ENCODE data around the gene TMEM209.

Gene TMEM209

DNA sequence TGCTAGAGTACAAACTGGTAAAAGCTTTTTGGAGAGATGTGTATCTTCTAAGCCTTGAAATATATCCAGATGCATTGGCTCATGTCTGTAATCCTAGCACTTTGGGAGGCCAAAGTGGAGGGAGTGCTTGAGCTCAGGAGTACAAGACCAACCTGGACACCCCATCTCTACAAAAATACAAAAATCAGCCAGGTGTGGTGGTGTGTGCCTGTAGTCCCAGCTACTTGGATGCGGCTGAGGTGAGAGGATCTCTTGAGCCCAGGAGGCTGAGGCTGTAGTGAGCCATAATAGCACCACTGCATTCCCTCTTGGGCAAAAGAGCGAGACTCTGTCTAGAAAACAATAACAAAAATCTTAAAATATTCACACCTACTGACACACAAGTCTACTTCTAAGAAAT, 25.6 kb downstream of the TMEM209 start:
- no peak for FAIRE-seq

DNA sequence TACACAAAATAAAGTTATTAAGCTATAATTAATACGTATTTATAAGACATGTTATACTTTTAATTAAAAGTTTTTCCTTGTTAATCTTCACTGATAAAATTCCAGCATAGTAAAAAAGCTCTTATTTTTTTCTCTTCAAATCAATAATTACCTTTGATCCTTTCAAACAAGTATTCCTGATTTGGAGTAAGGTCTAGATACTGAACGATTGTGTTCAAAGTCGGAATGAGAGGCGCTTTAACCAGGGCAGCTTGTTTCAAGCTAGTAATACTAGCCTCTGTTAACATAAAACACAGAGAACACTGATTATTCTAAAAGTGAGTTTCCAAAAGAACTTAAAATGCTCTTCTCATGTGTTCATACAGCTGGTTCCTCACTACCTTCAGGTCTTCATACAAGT, 27.0 kb downstream of the TMEM209 start:
- DNase-seq (ENCODE audit: insufficient read length, low spot score) (no peak), FAIRE-seq (no peak)
- TF ChIP-seq TAF1 (IDR thresholded peaks at IDR 0.05; ENCODE audit: low read depth, low read length) (no peak), POU2F2 (IDR thresholded peaks at IDR 0.05; ENCODE audit: low read depth, low read length) (no peak), POLR2AphosphoS5 (IDR thresholded peaks at IDR 0.05; ENCODE audit: low read depth, low read length) (no peak), PAX5 (IDR thresholded peaks at IDR 0.05; ENCODE audit: insufficient read depth, low read length, severe bottlenecking) (no peak), SPI1 (IDR thresholded peaks at IDR 0.05; ENCODE audit: low read depth, low read length) (no peak), POLR2A (IDR thresholded peaks at IDR 0.05; ENCODE audit: low read depth, low read length) (no peak)

More for the DNA sequence above, 25.6 kb downstream of the TMEM209 start:
- TF ChIP-seq POU2F2 (IDR thresholded peaks at IDR 0.05; ENCODE audit: low read depth, low read length) (no peak), POLR2A (IDR thresholded peaks at IDR 0.05; ENCODE audit: low read depth, low read length) (no peak), SPI1 (IDR thresholded peaks at IDR 0.05; ENCODE audit: low read depth, low read length) (no peak), PAX5 (IDR thresholded peaks at IDR 0.05; ENCODE audit: insufficient read depth, low read length, severe bottlenecking) (no peak), POLR2AphosphoS5 (IDR thresholded peaks at IDR 0.05; ENCODE audit: low read depth, low read length) (no peak), TAF1 (IDR thresholded peaks at IDR 0.05; ENCODE audit: low read depth, low read length) (no peak)
- no peak for DNase-seq (ENCODE audit: insufficient read length, low spot score)

DNA sequence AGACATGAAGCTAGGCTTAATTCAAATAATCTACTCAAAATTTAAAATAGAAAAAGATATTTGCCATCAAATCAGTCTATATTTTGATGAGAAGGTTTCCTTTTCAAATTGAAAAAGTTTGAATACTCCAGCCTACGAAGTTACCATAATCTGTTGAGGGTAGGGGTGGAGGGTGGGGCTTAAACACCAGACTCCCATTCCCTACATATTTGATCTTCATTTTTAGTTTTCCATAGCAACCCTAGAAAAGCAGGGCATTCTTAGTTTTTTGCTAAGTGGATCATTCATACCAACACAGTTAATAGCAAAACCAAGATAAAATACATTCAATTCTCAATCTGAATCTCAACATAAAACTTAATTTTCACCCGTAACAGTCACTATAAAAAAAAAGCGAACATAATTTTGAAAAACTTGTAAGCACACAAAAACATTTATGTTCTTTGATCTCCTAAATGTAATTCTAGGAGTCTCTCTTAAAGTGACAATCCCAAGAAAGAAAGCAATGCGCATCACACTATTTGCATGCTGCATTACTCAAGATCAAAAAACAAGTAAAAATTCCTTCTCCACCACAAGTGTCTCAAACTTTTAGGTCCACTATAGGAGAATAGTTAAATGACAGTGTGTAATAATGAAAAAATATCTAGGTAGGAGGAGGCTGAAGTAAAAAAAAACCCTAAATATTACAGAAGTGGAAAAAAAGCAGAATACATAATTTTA, 30.8 kb downstream of the TMEM209 start:
- DNase-seq (ENCODE audit: insufficient read length, low spot score) = no peak
- FAIRE-seq = no peak
- TF ChIP-seq SPI1 (IDR thresholded peaks at IDR 0.05; ENCODE audit: low read depth, low read length) (no peak), PAX5 (IDR thresholded peaks at IDR 0.05; ENCODE audit: insufficient read depth, low read length, severe bottlenecking) (no peak), TAF1 (IDR thresholded peaks at IDR 0.05; ENCODE audit: low read depth, low read length) (no peak), POLR2A (IDR thresholded peaks at IDR 0.05; ENCODE audit: low read depth, low read length) (no peak), POU2F2 (IDR thresholded peaks at IDR 0.05; ENCODE audit: low read depth, low read length) (no peak), POLR2AphosphoS5 (IDR thresholded peaks at IDR 0.05; ENCODE audit: low read depth, low read length) (no peak)

DNA sequence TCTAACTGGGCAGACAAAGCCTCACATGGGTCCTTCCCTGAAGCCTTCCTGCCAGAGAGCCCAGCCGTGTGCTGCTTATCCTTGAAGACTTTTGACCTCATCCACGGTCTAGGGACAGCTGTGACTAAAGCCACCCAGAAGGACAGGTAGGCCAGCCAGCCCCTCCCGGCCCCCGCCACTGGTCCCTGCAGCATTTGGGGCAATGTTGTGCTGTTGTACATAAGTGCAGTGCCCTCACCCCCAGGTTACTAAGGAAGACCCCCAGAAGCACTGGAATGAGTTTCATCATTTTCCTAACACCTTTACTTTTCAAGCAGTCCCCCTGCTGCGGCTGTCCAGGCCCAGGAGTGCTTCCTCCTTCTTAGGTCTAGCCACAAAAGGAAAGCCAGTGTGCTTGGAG, 43.0 kb downstream of the TMEM209 start:
- FAIRE-seq (no peak), DNase-seq (ENCODE audit: insufficient read length, low spot score) (no peak)

DNA sequence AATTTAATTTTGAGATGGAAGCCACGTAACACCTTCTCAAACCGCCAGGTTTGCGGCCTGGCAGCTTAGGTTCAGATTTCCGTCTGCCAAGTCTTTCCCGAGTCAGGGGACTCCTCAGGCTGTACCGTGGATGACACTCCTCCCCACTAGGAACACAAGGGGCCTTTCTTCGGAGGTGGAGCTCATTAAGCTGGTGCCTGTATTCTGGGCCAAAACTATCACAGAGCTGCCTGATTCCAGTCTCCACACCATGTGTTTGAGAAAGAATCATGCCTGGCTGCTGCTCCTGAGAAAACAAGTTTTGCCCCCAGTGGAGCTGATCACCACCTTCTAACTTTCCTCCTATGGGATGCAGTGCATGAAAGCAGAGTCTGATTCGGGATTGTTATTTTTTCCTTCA, 44.8 kb downstream of the TMEM209 start:
- TF ChIP-seq POLR2A (IDR thresholded peaks at IDR 0.05; ENCODE audit: low read depth, low read length) = no peak
- no peak for TF ChIP-seq TAF1 (IDR thresholded peaks at IDR 0.05; ENCODE audit: low read depth, low read length)
- no peak for TF ChIP-seq POU2F2 (IDR thresholded peaks at IDR 0.05; ENCODE audit: low read depth, low read length)
- TF ChIP-seq PAX5 (IDR thresholded peaks at IDR 0.05; ENCODE audit: insufficient read depth, low read length, severe bottlenecking) = no peak
- no peak for TF ChIP-seq SPI1 (IDR thresholded peaks at IDR 0.05; ENCODE audit: low read depth, low read length)
- no peak for TF ChIP-seq POLR2AphosphoS5 (IDR thresholded peaks at IDR 0.05; ENCODE audit: low read depth, low read length)
- DNase-seq (ENCODE audit: insufficient read length, low spot score) (no peak), FAIRE-seq (no peak)

More for the DNA sequence above, 43.0 kb downstream of the TMEM209 start:
- TF ChIP-seq POLR2A (IDR thresholded peaks at IDR 0.05; ENCODE audit: low read depth, low read length) (no peak), POU2F2 (IDR thresholded peaks at IDR 0.05; ENCODE audit: low read depth, low read length) (no peak), PAX5 (IDR thresholded peaks at IDR 0.05; ENCODE audit: insufficient read depth, low read length, severe bottlenecking) (no peak), SPI1 (IDR thresholded peaks at IDR 0.05; ENCODE audit: low read depth, low read length) (no peak), TAF1 (IDR thresholded peaks at IDR 0.05; ENCODE audit: low read depth, low read length) (no peak), POLR2AphosphoS5 (IDR thresholded peaks at IDR 0.05; ENCODE audit: low read depth, low read length) (no peak)

DNA sequence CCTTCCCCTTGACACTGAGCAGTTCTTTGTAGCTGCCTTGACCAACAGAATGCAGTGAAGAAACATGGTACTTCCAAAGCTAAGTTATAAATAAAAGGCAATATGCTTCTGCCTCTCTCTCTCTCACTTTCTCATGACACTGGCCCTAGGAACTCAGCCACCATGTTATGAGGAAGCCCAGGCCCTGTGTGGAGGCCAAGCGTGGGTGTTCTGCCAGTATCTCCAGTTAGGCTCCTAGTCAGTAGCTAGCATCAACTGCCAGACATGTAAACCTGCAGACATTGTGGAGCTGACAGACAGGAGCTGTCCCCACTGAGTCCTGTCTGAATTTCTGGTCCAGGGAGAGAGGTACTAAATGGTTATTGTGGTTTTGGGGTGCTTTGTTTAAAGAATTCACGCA, 45.2 kb downstream of the TMEM209 start:
- DNase-seq (ENCODE audit: insufficient read length, low spot score) = no peak
- no peak for TF ChIP-seq POLR2A (IDR thresholded peaks at IDR 0.05; ENCODE audit: low read depth, low read length)
- no peak for TF ChIP-seq POLR2AphosphoS5 (IDR thresholded peaks at IDR 0.05; ENCODE audit: low read depth, low read length)
- TF ChIP-seq PAX5 (IDR thresholded peaks at IDR 0.05; ENCODE audit: insufficient read depth, low read length, severe bottlenecking) = no peak
- no peak for TF ChIP-seq POU2F2 (IDR thresholded peaks at IDR 0.05; ENCODE audit: low read depth, low read length)
- TF ChIP-seq TAF1 (IDR thresholded peaks at IDR 0.05; ENCODE audit: low read depth, low read length) = no peak
- FAIRE-seq = no peak

DNA sequence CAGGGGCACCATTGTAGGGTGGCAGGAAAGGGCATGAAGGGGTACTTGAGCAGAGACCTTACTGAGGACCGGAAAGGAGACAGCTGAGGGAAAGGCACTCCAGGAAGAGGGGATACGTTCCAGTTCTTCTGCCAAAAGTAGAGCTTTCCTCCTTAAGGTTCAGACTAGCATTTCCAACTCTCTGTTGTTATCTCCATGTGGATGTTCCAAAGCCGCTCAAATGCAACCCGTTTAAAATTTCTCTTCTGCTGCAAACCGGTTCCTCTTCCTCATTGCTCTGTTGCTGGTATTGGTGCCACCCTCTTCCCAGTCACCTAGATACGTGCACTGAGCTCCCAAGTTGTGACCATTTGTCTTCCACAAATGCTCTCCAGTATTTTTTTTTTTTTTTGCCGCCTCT, 47.5 kb downstream of the TMEM209 start:
- FAIRE-seq = no peak
- TF ChIP-seq PAX5 (IDR thresholded peaks at IDR 0.05; ENCODE audit: insufficient read depth, low read length, severe bottlenecking) (no peak), POLR2A (IDR thresholded peaks at IDR 0.05; ENCODE audit: low read depth, low read length) (no peak), POU2F2 (IDR thresholded peaks at IDR 0.05; ENCODE audit: low read depth, low read length) (no peak), SPI1 (IDR thresholded peaks at IDR 0.05; ENCODE audit: low read depth, low read length) (no peak), POLR2AphosphoS5 (IDR thresholded peaks at IDR 0.05; ENCODE audit: low read depth, low read length) (no peak), TAF1 (IDR thresholded peaks at IDR 0.05; ENCODE audit: low read depth, low read length) (no peak)

DNA sequence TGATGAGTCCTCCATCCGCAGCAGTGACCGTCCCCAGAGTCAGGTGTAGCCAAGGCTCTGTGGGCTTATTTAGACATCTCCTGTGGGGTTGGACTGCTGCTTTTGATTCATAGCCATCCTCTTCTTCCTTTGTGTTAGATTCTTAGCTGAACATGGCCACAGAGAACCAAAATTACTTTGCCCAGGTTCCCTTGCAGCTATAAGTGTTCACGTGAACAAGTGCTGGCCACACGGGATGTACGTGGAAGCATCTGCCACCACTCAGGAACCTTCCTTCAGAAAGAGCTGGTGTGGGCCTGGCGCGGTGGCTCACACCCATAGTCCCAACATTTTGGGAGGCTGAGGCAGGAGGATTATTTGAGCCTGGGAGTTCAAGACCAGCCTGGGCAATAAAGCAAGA, 49.1 kb downstream of the TMEM209 start:
- FAIRE-seq = no peak
- no peak for DNase-seq (ENCODE audit: insufficient read length, low spot score)
- no peak for TF ChIP-seq TAF1 (IDR thresholded peaks at IDR 0.05; ENCODE audit: low read depth, low read length)
- no peak for TF ChIP-seq POLR2AphosphoS5 (IDR thresholded peaks at IDR 0.05; ENCODE audit: low read depth, low read length)
- no peak for TF ChIP-seq PAX5 (IDR thresholded peaks at IDR 0.05; ENCODE audit: insufficient read depth, low read length, severe bottlenecking)
- no peak for TF ChIP-seq POLR2A (IDR thresholded peaks at IDR 0.05; ENCODE audit: low read depth, low read length)
- TF ChIP-seq SPI1 (IDR thresholded peaks at IDR 0.05; ENCODE audit: low read depth, low read length) = no peak
- TF ChIP-seq POU2F2 (IDR thresholded peaks at IDR 0.05; ENCODE audit: low read depth, low read length) = no peak

More for the DNA sequence above, 47.5 kb downstream of the TMEM209 start:
- no peak for DNase-seq (ENCODE audit: insufficient read length, low spot score)

DNA sequence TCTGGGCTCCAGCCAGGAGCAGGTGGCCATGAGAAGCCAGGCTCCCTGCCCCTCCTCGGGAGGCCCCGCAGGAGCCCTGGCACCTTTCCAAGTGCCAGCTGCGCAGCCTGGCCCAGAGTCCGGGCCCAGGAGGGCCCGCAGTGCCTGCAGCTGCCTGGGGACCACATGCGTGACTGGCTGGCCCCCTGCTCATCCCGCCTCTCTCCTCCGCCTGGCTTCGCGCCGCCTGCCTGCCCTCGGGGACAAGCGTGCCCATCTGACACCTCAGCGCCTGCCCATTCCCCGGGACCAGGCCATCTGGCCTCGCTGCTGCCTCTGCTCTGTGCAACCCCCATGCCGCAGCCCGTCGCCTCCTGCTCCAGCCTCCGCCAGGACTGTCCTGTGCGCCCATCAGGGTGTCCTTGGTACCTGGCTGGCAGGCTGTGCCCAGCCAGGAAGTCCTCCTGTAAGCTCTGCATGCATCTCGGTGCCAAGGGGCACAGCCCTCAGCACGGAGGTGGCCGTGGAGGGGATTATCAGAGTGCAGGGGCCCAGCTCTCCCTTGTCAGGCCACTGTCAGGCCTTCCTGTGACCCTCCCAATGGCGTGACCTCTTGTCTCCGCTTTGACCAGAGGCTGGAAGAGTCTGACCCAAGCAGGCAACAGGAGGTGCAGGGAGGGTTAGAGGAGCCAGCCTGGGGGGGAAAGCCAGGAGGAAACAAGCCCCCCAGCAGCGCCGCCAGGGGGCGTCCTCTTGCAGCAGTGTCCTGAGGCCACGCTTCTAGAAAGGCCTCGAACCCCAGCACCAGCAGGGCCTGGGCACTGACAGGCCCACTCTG, 50.5 kb downstream of the TMEM209 start:
- DNase-seq (ENCODE audit: insufficient read length, low spot score) (no peak), FAIRE-seq (no peak)
- TF ChIP-seq TAF1 (IDR thresholded peaks at IDR 0.05; ENCODE audit: low read depth, low read length) (no peak), POLR2AphosphoS5 (IDR thresholded peaks at IDR 0.05; ENCODE audit: low read depth, low read length) (no peak), POLR2A (IDR thresholded peaks at IDR 0.05; ENCODE audit: low read depth, low read length) (no peak), POU2F2 (IDR thresholded peaks at IDR 0.05; ENCODE audit: low read depth, low read length) (no peak)
